HepG2 (cell line): ENCODE data around the gene MARCHF6. TPM values are rescaled to one million over a fixed set of nuclear protein-coding genes. Genes with fewer than 3 reads are reported as not detected.

Source experiments
- ATAC-seq: fragments of 200-7000 bp; cut with Tn5 transposase; 3 replicates; pipeline ENCODE4 v1.9.1; 2020; ENCODE audit warnings: mild to moderate bottlenecking, moderate library complexity
- BruUV-seq: library from RNA; stranded (reverse); fragments of 400-500 nt; replicated peaks from 2 replicates; lab custom pipeline; 2021; lab: Mats Ljungman, UMichigan
- CTCF ChIA-PET: fragments of 300-600 bp; formaldehyde crosslinking; extraction: SDS; loops from one replicate; lab custom pipeline; 2021; ENCODE audit warnings: low total read pairs, inconsistent platforms, low intra/inter-chr PET ratio; lab: Yijun Ruan, JAX
- POLR2A ChIA-PET: fragments of 350-600 bp; sonication (Branson Sonifier 250); formaldehyde crosslinking; loops from one replicate; lab custom pipeline; 2020; ENCODE audit warnings: antibody characterized with exemption, inconsistent platforms; lab: Yijun Ruan, JAX
- DNase-seq: peaks from one replicate; pipeline ENCODE4 v3.0.0-alpha.2; 2015; ENCODE audit warnings: low spot score
- FAIRE-seq: peaks from 3 replicates; lab custom pipeline; 2011; peaks lifted over from hg19 to GRCh38; lab: Jason Lieb, UNC
- H2AFZ ChIP-seq: one replicate; pipeline ENCODE4 v1.6.1; 2011; ENCODE audit warnings: low read length, inconsistent platforms
- H3K27ac ChIP-seq: fragments of 300-600 bp; 3 replicates; pipeline ENCODE4 v1.8.0; 2011; ENCODE audit warnings: mixed run types, mild to moderate bottlenecking, mixed read lengths, low read length, inconsistent platforms; ENCODE audit not compliant: insufficient read depth; ENCODE audit errors: extremely low read length
- H3K27me3 ChIP-seq, 2 experiments: fragments of 200-600 bp in 1 of 2; 2 replicates in 1 of 2; 3 replicates in 1 of 2; pipeline versions ENCODE4 v1.6.0 to v1.8.0; 2011; ENCODE audit warnings: low read length in 2 of 2, mild to moderate bottlenecking in 2 of 2, moderate library complexity in 2 of 2, inconsistent platforms in 1 of 2; ENCODE audit not compliant: insufficient read depth in 2 of 2, control insufficient read depth in 1 of 2
- H3K36me3 ChIP-seq, 2 experiments: fragments of 200-600 bp in 1 of 2; replicated peaks in 1 of 2; 2 replicates in 1 of 2; 3 replicates in 1 of 2; pipeline versions ENCODE4 v1.5.1 to v1.8.0; 2011; ENCODE audit warnings: low read length in 2 of 2, inconsistent platforms in 1 of 2; ENCODE audit not compliant: insufficient read depth in 2 of 2, control insufficient read depth in 1 of 2
- H3K4me1 ChIP-seq: 2 replicates; pipeline ENCODE4 v1.5.1; 2012; ENCODE audit warnings: low read length, inconsistent platforms; ENCODE audit not compliant: insufficient read depth
- H3K4me2 ChIP-seq: 2 replicates; pipeline ENCODE4 v1.6.0; 2011; ENCODE audit warnings: low read depth, low read length, inconsistent platforms
- H3K4me3 ChIP-seq, 3 experiments: fragments of 200-600 bp in 1 of 3; sonication (generic), shearing (Covaris generic) in 1 of 3; replicated peaks in 1 of 3; 2 replicates each; pipeline ENCODE4 v1.5.1; 2011 to 2016; ENCODE audit warnings: low read length in 3 of 3, inconsistent platforms in 2 of 3, low read depth in 2 of 3, mild to moderate bottlenecking in 2 of 3, control low read depth in 1 of 3, mixed read lengths in 1 of 3; ENCODE audit not compliant: insufficient read depth in 1 of 3
- H3K79me2 ChIP-seq: one replicate; pipeline ENCODE4 v1.6.1; 2011; ENCODE audit warnings: low read length, inconsistent platforms; ENCODE audit not compliant: insufficient read depth
- H3K9ac ChIP-seq: 2 replicates; pipeline ENCODE4 v1.6.0; 2011; ENCODE audit warnings: mild to moderate bottlenecking, low read depth, low read length, inconsistent platforms; ENCODE audit not compliant: insufficient read depth
- H3K9me3 ChIP-seq: 2 replicates; pipeline ENCODE4 v1.5.1; 2012; ENCODE audit warnings: mild to moderate bottlenecking, low read length
- H4K20me1 ChIP-seq: 2 replicates; pipeline ENCODE4 v1.6.0; 2011; ENCODE audit warnings: inconsistent platforms, mild to moderate bottlenecking, low read length, moderate library complexity; ENCODE audit not compliant: insufficient read depth
- ARNTL ChIP-seq: sonication (generic); formaldehyde crosslinking; IDR thresholded peaks from 2 replicates; pipeline ENCODE4 v1.4.0; 2020; ENCODE audit warnings: mild to moderate bottlenecking, missing genetic modification reagents
- GTF2F1 ChIP-seq: fragments of 150-350 bp; IDR thresholded peaks from 2 replicates; pipeline ENCODE4 v1.6.1; 2014; ENCODE audit warnings: low read length
- HMGXB3 ChIP-seq: sonication (generic); formaldehyde crosslinking; IDR thresholded peaks from 2 replicates; pipeline ENCODE4 v1.4.0; 2020; ENCODE audit warnings: missing genetic modification reagents, borderline replicate concordance
- IRF2 ChIP-seq: IDR thresholded peaks from 2 replicates; pipeline ENCODE4 v1.6.1; 2018; ENCODE audit warnings: missing genetic modification reagents, missing compliant biosample characterization
- KDM5A ChIP-seq: fragments of 200-600 bp; sonication (generic); IDR thresholded peaks from 2 replicates; pipeline ENCODE4 v1.7.0; 2018; ENCODE audit warnings: antibody characterized with exemption, mild to moderate bottlenecking, low read length, borderline replicate concordance
- MEF2D ChIP-seq: sonication (generic); formaldehyde crosslinking; IDR thresholded peaks from 2 replicates; pipeline ENCODE4 v1.5.1; 2020; ENCODE audit warnings: mild to moderate bottlenecking, missing genetic modification reagents
- NBN ChIP-seq: fragments of 450-650 bp; conservative IDR thresholded peaks from 2 replicates; pipeline ENCODE4 v1.6.1; 2017
- NCOR1 ChIP-seq: fragments of 200-600 bp; sonication (generic); IDR thresholded peaks from 2 replicates; pipeline ENCODE4 v1.7.0; 2017; ENCODE audit warnings: antibody characterized with exemption, low read length, borderline replicate concordance
- PHF21A ChIP-seq: sonication (generic); formaldehyde crosslinking; IDR thresholded peaks from 2 replicates; pipeline ENCODE4 v1.5.0; 2020; ENCODE audit warnings: mild to moderate bottlenecking, missing genetic modification reagents
- RCOR2 ChIP-seq: IDR thresholded peaks from 2 replicates; pipeline ENCODE4 v1.6.1; 2016; ENCODE audit warnings: missing biosample characterization, missing genetic modification reagents
- RFXANK ChIP-seq: IDR thresholded peaks from 2 replicates; pipeline ENCODE4 v1.6.1; 2016
- SP4 ChIP-seq: sonication (generic); formaldehyde crosslinking; IDR thresholded peaks from 2 replicates; pipeline ENCODE4 v1.8.1; 2023; ENCODE audit warnings: mild to moderate bottlenecking, missing genetic modification reagents
- ZBTB38 ChIP-seq: sonication (generic); formaldehyde crosslinking; IDR thresholded peaks from 2 replicates; pipeline ENCODE4 v1.5.1; 2020; ENCODE audit warnings: mild to moderate bottlenecking, missing genetic modification reagents
- ZFP90 ChIP-seq: sonication (generic); formaldehyde crosslinking; IDR thresholded peaks from 2 replicates; pipeline ENCODE4 v1.8.0; 2022; ENCODE audit warnings: missing genetic modification reagents, mild to moderate bottlenecking, inconsistent platforms, borderline replicate concordance
- ZNF143 ChIP-seq: sonication (generic); formaldehyde crosslinking; IDR thresholded peaks from 2 replicates; pipeline ENCODE4 v1.4.0; 2020; ENCODE audit warnings: missing genetic modification reagents
- ZNF205 ChIP-seq: IDR thresholded peaks from 2 replicates; pipeline ENCODE4 v1.6.1; 2018; ENCODE audit warnings: missing biosample characterization, missing genetic modification reagents
- ZNF598 ChIP-seq: sonication (generic); formaldehyde crosslinking; IDR thresholded peaks from 2 replicates; pipeline ENCODE4 v1.5.1; 2020; ENCODE audit warnings: mild to moderate bottlenecking, missing genetic modification reagents, borderline replicate concordance
- ZNF83 ChIP-seq: sonication (generic); formaldehyde crosslinking; IDR thresholded peaks from 2 replicates; pipeline ENCODE4 v1.4.0; 2020; ENCODE audit warnings: missing genetic modification reagents, mild to moderate bottlenecking, borderline replicate concordance
- WGBS: methylation state at CpG from one replicate; pipeline ENCODE4 v1.1.6; 2017; ENCODE audit warnings: low lambda C conversion rate; 5-methylcytosine and 5-hydroxymethylcytosine counted together
- in situ Hi-C: cut with HindIII; loops from 2 replicates; pipeline ENCODE4 v1.10.0; 2017; ENCODE audit warnings: low pct_unique_long_range_greater_than_20kb; ENCODE audit not compliant: extremely low pct_ligation_motif_present
- intact Hi-C: fragments of 100-400 bp; cut with micrococcal nuclease; formaldehyde crosslinking; loops from one replicate; pipeline ENCODE4 v1.10.0; 2022; ENCODE audit not compliant: unreplicated experiment
- polyA plus RNA-seq, 8 experiments: library from polyadenylated mRNA; depleted of rRNA in 3 of 8; stranded (reverse) in 7 of 8; unstranded in 1 of 8; fragments of >200 nt; fragmentation: Illumina TruSeq in 4 of 8; extraction: Trizol in 4 of 8; gene quantifications; 2 replicates each; pipeline versions ENCODE4 v1.2.1 to v1.2.3, GENCODE V29; 2011 to 2016; ENCODE audit warnings: low read depth in 4 of 8, missing spikeins in 1 of 8, mixed read lengths in 1 of 8; ENCODE audit not compliant: insufficient read depth in 1 of 8
- total RNA-seq, 5 experiments: library from RNA; depleted of rRNA; stranded (reverse); fragments of >200 nt; fragmentation: Illumina TruSeq; extraction: Trizol; gene quantifications; 2 replicates each; pipeline ENCODE4 v1.2.3, GENCODE V29; 2016; ENCODE audit warnings: low read depth in 1 of 5

Gene MARCHF6
- total and polyA plus RNA-seq, 2 of the 13 experiments (the other 11 are each of a cell fraction or from before 2014, with no cell fraction given): 48.6 to 107 TPM

GRCh38 chr5:10337986-10338385 lies 15.5 kb upstream of the MARCHF6 start:
- H2AFZ ChIP-seq: no peak overlapping the region
- 54% methylated on average over 4 of the region's 4 CpGs for WGBS
- ATAC-seq: no peak
- no peaks in the 10 kb centered on the region for H4K20me1 ChIP-seq
- H3K9me3 ChIP-seq: no peaks in the 10 kb centered on the region
- in situ Hi-C loops: no loop called here
- no peak overlapping the region for H3K27ac ChIP-seq
- no peaks in the 10 kb centered on the region for H3K79me2 ChIP-seq
- DNase-seq: no peak
- ChIA-PET CTCF (no interaction called here), POLR2A (no interaction called here)
- TF ChIP-seq ARNTL (CRISPR knock-in tag): no peak
- no peak for TF ChIP-seq ZNF143
- no peak for TF ChIP-seq PHF21A (CRISPR knock-in tag)
- no peak for TF ChIP-seq NBN
- TF ChIP-seq ZFP90 (CRISPR knock-in tag): no peak
- TF ChIP-seq ZNF205 (CRISPR knock-in tag): no peak
- no peak for TF ChIP-seq GTF2F1
- no peak overlapping the region for H3K4me3 ChIP-seq
- H3K4me2 ChIP-seq: no peak overlapping the region
- intact Hi-C loops: no loop called here
- H3K27me3 ChIP-seq: no peaks in the 10 kb centered on the region
- H3K9ac ChIP-seq: no peak overlapping the region
- no TSS peak for BruUV-seq
- H3K36me3 ChIP-seq: no peaks in the 10 kb centered on the region
- peaks cover 13% of the 10 kb centered on the region for H3K4me1 ChIP-seq
- FAIRE-seq: no peak

GRCh38 chr5:10338686-10339057 lies 14.8 kb upstream of the MARCHF6 start:
- H3K9me3 ChIP-seq: no peaks in the 10 kb centered on the region
- H3K4me3 ChIP-seq: no peak overlapping the region
- no peak overlapping the region for H3K4me2 ChIP-seq
- H2AFZ ChIP-seq: no peak overlapping the region
- in situ Hi-C loops (no loop called here), intact Hi-C loops (no loop called here)
- no peaks in the 10 kb centered on the region for H4K20me1 ChIP-seq
- peaks cover 13% of the 10 kb centered on the region for H3K4me1 ChIP-seq
- no peak overlapping the region for H3K9ac ChIP-seq
- FAIRE-seq: no peak
- no peak overlapping the region for H3K27ac ChIP-seq
- no peaks in the 10 kb centered on the region for H3K27me3 ChIP-seq
- no peaks in the 10 kb centered on the region for H3K79me2 ChIP-seq
- no peak for ATAC-seq
- ChIA-PET CTCF (no interaction called here), POLR2A (no interaction called here)
- BruUV-seq: no TSS peak
- WGBS: 64% methylated on average over 2 of the region's 2 CpGs
- DNase-seq: no peak
- no peaks in the 10 kb centered on the region for H3K36me3 ChIP-seq
- no peak for TF ChIP-seq ZNF598
- no peak for TF ChIP-seq RCOR2 (CRISPR knock-in tag)
- TF ChIP-seq IRF2 (CRISPR knock-in tag): no peak
- TF ChIP-seq RFXANK (CRISPR knock-in tag): no peak
- TF ChIP-seq ZBTB38 (CRISPR knock-in tag): no peak
- TF ChIP-seq SP4 (CRISPR knock-in tag): no peak
- no peak for TF ChIP-seq NCOR1
- TF ChIP-seq MEF2D: no peak
- TF ChIP-seq ZNF83: no peak
- TF ChIP-seq HMGXB3: no peak
- no peak for TF ChIP-seq KDM5A
